ENCODE results near the gene CLPSL2. TPM values are rescaled to one million over a fixed set of nuclear protein-coding genes. Genes with fewer than 3 reads are reported as not detected.

The CLPSL2 gene
- total RNA-seq, 2 donors from 2014 or later, result 1.1 to 2.1 TPM

DNA sequence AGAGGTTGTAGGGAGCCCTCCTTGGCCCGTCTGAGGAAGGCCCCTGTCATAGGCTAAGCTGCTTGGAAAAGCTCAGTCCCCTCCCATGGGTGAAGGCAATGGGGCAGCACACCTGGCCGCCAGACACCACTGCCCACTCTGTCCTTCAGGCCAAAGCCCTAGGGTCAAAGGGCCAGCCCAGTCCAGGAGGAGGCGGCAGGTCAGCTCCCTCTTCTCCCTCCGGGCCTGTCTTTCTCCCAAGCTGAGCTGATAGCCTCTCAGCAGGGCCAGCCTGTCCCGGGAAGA, 5.1 kb upstream of the CLPSL2 start:
- TF ChIP-seq, protein P1, sequence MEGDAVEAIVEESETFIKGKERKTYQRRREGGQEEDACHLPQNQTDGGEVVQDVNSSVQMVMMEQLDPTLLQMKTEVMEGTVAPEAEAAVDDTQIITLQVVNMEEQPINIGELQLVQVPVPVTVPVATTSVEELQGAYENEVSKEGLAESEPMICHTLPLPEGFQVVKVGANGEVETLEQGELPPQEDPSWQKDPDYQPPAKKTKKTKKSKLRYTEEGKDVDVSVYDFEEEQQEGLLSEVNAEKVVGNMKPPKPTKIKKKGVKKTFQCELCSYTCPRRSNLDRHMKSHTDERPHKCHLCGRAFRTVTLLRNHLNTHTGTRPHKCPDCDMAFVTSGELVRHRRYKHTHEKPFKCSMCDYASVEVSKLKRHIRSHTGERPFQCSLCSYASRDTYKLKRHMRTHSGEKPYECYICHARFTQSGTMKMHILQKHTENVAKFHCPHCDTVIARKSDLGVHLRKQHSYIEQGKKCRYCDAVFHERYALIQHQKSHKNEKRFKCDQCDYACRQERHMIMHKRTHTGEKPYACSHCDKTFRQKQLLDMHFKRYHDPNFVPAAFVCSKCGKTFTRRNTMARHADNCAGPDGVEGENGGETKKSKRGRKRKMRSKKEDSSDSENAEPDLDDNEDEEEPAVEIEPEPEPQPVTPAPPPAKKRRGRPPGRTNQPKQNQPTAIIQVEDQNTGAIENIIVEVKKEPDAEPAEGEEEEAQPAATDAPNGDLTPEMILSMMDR (conservative IDR thresholded peaks at IDR 0.05), result no peak
- Mint-ChIP-seq H3K4me1 (peaks cover 14% of the 10 kb centered on the region), H3K36me3 (ENCODE audit: low read depth) (no peaks in the 10 kb centered on the region), H3K9me3 (no peaks in the 10 kb centered on the region), H3K27ac (no peak overlapping the region), H3K4me3 (no peak overlapping the region), H3K27me3 (ENCODE audit: insufficient read depth) (peaks cover 8% of the 10 kb centered on the region)
- Histone ChIP-seq H3K9me3 (ENCODE audit: control insufficient read depth, low read length) (no peaks in the 10 kb centered on the region), H3K4me1 (ENCODE audit: control insufficient read depth, insufficient read depth, low read length) (no peaks in the 10 kb centered on the region), H3K36me3 (ENCODE audit: control insufficient read depth, insufficient read depth, low read length) (no peaks in the 10 kb centered on the region), H3K27me3 (ENCODE audit: control insufficient read depth, insufficient read depth, low read length, poor library complexity, severe bottlenecking) (peaks cover 6% of the 10 kb centered on the region), H3K27ac (ENCODE audit: low read depth, low read length) (no peak overlapping the region), H3K4me3 (ENCODE audit: low read length) (no peak overlapping the region), H3K9ac (ENCODE audit: extremely low read depth, low read length, poor library complexity, severe bottlenecking) (no peak overlapping the region)
- no peak for DNase-seq
- WGBS, 2 experiments (ENCODE audit: insufficient coverage in 1 of 2, insufficient read length in 1 of 2), result 61 to 67% methylated on average over 2 to 5 of the region's 5 CpGs

DNA sequence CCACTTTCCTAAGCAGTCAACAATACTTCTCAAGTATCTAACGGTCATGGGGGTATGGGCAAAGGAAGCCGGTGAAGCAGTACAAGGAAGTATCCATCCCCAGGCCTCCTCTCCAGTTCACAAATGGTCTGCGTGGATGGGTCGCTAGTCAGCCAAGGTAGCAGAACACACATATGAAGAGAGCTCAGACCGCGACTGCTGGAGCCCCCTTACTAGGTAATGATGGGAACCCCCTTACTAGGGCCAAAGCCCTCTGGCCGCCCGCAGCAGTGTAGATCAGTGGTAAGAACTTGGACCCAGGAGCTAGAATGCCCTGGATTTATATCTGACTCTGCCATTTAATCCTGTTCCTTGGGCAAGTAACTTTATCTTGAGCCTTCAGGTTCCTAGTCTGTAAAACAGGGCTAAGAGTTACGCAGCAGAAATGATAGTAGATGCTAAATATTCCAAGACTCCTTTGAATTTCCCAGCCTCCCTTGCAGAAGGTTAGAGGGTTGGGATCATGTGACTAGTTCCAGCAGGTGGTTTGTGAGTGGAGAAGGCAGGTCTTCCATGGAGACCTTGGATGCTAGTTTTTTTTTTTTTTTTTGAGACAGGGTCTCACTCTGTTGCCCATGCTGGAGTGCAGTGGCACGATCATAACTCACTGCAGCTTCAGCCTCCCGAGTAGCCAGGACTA, 2.1 kb upstream of the CLPSL2 start:
- Histone ChIP-seq H3K27me3 (ENCODE audit: control insufficient read depth, insufficient read depth, low read length, poor library complexity, severe bottlenecking) (peaks cover 17% of the 10 kb centered on the region), H3K27ac (ENCODE audit: low read depth, low read length) (no peak overlapping the region), H3K9ac (ENCODE audit: extremely low read depth, low read length, poor library complexity, severe bottlenecking) (no peak overlapping the region), H3K36me3 (ENCODE audit: control insufficient read depth, insufficient read depth, low read length) (no peaks in the 10 kb centered on the region), H3K4me3 (ENCODE audit: low read length) (no peak overlapping the region), H3K9me3 (ENCODE audit: control insufficient read depth, low read length) (no peaks in the 10 kb centered on the region), H3K4me1 (ENCODE audit: control insufficient read depth, insufficient read depth, low read length) (no peaks in the 10 kb centered on the region)
- no peak for DNase-seq
- H3K27ac Mint-ChIP-seq, result no peak overlapping the region
- TF ChIP-seq, protein P1 (conservative IDR thresholded peaks at IDR 0.05), result no peak
- no peak overlapping the region for H3K4me3 Mint-ChIP-seq
- H3K4me1 Mint-ChIP-seq, result peaks cover 8% of the 10 kb centered on the region
- peaks cover 20% of the 10 kb centered on the region for H3K27me3 Mint-ChIP-seq (ENCODE audit: insufficient read depth)
- H3K36me3 Mint-ChIP-seq (ENCODE audit: low read depth), result no peaks in the 10 kb centered on the region
- H3K9me3 Mint-ChIP-seq, result no peaks in the 10 kb centered on the region
- 68 to 77% methylated on average over 9 to 11 of the region's 11 CpGs for WGBS, 2 experiments (ENCODE audit: insufficient coverage in 1 of 2, insufficient read length in 1 of 2)

DNA sequence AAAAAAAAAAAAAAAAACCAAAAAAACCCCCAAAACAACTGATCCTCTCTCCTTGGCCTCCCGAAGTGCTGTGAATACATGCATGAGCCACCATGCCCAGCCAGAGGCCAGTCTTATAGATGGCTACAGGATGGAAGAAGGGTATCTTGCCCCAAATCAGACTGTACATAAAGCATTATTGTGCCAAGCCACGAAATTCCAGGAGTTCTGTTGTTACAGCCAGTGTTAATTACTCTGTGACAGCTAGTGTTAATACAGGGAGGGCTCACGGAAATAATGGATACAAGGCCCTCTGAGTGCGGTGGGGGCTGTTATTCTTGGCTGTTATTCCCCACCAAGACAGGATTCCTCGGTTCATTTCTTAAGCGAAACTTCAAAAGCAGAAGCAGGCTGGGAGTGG, 1.4 kb upstream of the CLPSL2 start:
- WGBS, 2 experiments (ENCODE audit: insufficient coverage in 1 of 2, insufficient read length in 1 of 2), result 86 to 90% methylated on average over 6 of the region's 6 CpGs
- TF ChIP-seq, protein P1 (conservative IDR thresholded peaks at IDR 0.05), result no peak

More for the DNA sequence above, 1.4 kb upstream of the CLPSL2 start:
- Mint-ChIP-seq H3K36me3 (ENCODE audit: low read depth) (no peaks in the 10 kb centered on the region), H3K4me3 (peak overlapping the region; percentile 56), H3K27me3 (ENCODE audit: insufficient read depth) (peaks cover 20% of the 10 kb centered on the region), H3K4me1 (peaks cover 8% of the 10 kb centered on the region), H3K9me3 (no peaks in the 10 kb centered on the region), H3K27ac (no peak overlapping the region)
- Histone ChIP-seq H3K9ac (ENCODE audit: extremely low read depth, low read length, poor library complexity, severe bottlenecking) (no peak overlapping the region), H3K9me3 (ENCODE audit: control insufficient read depth, low read length) (no peaks in the 10 kb centered on the region), H3K4me1 (ENCODE audit: control insufficient read depth, insufficient read depth, low read length) (no peaks in the 10 kb centered on the region), H3K27me3 (ENCODE audit: control insufficient read depth, insufficient read depth, low read length, poor library complexity, severe bottlenecking) (peaks cover 17% of the 10 kb centered on the region), H3K27ac (ENCODE audit: low read depth, low read length) (no peak overlapping the region), H3K36me3 (ENCODE audit: control insufficient read depth, insufficient read depth, low read length) (no peaks in the 10 kb centered on the region), H3K4me3 (ENCODE audit: low read length) (no peak overlapping the region)
- no peak for DNase-seq

Data from endodermal cell (in vitro differentiated cells).